Measurements from ENCODE around the gene GPR183.
A peak's percentile ranks its signal among the peaks of the same experiment; 100 is the strongest.

Gene GPR183, protein sequence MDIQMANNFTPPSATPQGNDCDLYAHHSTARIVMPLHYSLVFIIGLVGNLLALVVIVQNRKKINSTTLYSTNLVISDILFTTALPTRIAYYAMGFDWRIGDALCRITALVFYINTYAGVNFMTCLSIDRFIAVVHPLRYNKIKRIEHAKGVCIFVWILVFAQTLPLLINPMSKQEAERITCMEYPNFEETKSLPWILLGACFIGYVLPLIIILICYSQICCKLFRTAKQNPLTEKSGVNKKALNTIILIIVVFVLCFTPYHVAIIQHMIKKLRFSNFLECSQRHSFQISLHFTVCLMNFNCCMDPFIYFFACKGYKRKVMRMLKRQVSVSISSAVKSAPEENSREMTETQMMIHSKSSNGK

DNA sequence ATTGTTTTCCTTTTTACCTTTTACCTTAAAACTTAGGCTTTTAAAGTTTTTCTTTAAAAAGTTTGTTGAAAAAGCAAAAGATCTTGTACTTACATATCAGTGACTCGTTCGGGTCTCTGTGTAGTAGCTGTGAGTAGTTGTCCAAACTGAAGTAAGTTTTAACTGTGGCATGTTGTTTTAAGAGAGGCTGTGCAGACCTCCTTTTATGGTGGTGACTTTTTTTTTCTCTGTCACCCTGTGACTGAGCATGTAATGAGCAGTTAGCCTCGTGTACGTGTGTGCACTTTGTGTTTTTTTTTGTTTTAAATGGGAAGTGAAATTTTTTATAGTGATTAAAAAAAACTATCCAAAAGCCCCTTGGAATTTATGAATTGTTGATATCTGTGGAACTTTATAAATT is at the start of gene GPR183:
TSS of gene GPR183 (minus strand) at position 153 of the 400 bp plus-strand sequence. CDS start 11,254 bp downstream, outside the sequence.
- DNase-seq: no peak

GRCh38 chr13:99356262-99357091 is 49.3 kb upstream of the GPR183 start:
- peak; percentile 72 for DNase-seq

DNA sequence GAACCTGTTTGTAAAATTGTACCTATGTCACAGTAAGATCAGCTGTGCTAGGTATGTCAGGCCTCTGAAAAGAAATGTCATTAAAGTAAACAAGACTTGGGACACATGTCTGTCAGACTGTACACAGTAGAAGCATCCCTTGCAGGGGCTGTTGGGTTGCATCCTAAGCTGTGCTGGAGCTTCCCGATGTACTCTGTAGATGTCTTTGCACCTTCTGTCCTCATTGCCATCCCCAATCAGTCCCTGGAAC is 48.7 kb upstream of the GPR183 start:
- DNase-seq: no peak

DNA sequence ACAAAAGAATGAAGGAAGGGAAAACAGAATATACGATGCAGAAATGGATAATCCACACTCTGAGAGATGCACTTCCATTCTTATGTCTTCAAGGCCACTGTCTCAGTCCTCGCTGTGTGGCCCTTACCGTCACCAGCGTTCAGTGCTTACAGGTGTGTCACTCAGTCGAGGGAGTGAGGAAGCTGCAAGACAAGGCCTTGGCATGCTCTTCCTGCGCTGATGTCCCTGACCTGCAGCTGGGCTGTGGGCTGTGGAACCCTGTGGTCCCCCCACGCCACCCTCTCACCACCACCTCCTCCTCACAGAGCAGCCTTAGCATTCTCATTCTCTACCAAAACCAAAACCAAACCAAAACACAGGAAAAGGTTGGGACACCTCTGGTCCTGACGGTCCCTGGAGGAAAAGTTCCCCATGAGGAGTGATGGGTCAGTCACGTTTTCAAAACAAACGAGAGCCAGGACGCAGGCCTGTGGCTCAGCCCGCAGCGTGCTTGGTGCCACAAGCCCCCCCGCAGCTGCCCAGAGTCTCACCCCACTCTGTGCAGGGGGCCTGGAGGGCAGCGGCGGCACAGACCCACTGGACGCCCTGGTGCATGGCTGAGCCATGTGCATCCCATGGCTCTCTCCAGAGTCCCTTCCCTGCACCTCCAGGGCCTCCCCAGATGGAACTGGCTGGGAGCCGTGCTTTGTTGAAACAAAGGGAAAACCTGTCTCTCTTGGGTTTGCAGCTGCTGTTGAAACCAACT is 48.2 kb upstream of the GPR183 start:
- DNase-seq: no peak

DNA sequence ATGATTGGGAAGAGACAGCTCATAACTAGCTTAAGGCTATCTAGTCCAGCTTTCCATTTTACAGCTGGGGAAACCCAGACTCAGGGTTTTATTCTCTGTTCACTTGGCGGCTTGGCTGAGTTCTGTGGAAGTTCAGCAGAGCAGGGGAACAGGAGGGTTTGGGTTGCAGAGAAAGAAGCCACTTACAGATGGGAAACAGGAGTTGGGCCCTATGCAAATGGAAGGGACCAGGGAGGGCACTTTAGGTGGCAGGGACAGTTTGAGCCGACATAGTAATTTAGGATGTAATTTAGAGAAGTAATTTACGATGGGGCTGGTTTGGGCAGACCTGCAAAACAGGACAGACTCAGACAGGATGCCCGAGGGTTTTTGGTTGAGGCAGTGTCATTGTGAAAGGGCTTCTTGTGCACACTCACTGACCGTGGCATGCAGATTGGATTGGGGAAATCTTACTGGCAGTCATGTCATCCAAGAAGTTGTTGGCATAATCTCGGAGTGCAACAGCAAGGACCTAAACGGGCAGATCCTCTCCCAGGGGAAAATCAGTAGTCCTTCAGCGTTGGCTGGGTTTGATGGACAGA is 47.3 kb upstream of the GPR183 start:
- no peak for DNase-seq

DNA sequence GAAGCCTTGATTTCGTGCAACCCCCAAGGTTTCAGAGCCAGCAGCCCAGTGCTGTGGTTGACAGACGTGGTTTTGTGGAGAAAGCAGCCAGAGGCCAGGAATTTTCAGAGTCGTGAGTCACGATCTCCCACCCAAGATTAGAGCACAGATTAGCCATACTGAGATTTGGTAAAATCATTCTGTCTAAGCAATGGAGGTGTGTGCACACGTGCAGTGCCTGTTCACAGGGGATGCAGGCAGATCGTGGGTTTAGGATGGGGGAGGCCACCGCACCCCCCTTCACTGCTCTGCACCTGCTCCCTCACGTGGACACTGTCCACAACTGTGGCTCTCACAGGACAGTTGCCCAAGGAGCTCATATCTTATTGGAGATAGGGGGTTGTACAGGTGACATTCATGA is 46.6 kb upstream of the GPR183 start:
- no peak for DNase-seq

DNA sequence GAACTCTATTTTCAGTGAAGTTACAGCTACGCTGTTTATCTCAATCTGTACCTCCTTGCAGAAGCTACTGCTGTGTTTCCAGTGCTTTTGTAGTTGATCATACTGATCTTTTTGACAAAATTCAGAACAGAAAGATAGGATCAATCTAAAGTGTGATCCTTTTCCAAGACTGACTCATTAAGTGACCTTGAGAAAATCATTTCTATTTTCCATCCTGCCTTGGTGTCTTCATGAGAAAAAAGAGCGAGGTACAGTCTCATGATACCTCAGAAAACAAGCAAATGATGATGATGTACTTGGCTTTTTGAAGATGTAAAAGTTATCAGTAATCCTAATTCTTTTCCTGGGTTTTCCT is 46.0 kb upstream of the GPR183 start:
- DNase-seq: no peak

DNA sequence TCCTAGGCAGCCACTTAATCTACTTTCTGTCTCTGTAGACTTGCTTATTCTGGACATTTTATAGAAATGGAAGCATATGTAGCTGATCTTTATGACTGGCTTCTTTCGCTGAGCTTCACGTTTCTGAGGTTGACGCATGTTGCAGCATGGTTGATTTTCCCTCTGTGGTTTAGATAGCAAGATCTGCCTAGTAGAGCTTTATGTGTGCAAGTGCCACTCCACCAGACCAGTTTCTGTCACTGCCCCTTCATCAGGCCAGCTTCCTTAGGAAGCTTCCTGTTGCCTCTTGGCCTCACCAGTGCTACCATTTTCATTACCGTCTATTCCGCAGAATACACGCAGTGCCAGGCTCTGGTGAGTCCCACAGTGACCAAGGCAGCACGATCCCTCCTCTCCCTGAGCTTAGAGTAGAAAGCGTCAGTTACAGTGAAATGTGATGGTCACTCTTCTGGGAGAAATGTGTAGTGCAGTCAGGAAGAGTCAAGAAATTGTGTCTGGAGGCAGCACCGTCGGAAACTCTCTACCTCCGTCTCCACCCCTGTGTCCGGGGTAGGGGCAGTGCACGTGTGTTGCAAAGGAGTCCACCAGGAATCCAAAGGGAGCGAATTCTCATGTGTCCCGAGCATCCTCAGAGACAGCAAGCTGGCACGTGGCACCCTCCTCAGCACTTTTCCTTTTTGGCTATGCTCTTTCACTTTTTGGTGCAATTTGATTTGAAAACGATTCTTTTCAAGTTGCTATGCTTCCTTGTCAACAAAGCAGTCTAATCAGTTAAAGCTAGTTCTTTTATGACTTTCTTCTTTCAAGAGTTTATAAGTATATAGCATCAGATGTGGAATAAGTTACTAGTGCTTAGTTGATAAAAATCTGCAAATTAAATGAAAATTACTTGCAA is 45.4 kb upstream of the GPR183 start:
- DNase-seq: no peak

- DNase-seq: no peak
These were observed 44.6 kb upstream of the GPR183 start for GRCh38 chr13:99351772-99352171.

DNA sequence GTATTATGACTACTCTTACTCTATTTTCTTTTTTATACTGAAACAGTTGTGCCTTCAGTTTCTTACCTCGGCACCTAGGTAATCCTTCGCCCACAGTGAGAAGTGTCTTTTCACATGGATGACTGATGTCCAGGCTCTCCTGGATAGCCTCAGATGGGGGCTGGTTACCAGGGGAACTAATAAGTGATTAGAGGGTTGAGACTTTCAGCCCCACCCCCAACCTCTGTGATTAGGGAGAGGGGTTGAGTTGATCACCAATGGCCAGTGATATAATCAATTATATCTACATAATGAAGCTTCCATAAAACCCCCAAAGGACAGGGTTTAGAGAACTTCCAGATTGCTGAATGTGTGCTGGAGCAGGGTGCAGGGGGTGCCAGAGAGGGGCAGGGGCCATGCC is 43.0 kb upstream of the GPR183 start:
- DNase-seq: no peak

GRCh38 chr13:99347911-99348451 is 40.8 kb upstream of the GPR183 start:
- no peak for DNase-seq

- DNase-seq: no peak
These were observed 40.2 kb upstream of the GPR183 start for GRCh38 chr13:99347335-99347878.

DNA sequence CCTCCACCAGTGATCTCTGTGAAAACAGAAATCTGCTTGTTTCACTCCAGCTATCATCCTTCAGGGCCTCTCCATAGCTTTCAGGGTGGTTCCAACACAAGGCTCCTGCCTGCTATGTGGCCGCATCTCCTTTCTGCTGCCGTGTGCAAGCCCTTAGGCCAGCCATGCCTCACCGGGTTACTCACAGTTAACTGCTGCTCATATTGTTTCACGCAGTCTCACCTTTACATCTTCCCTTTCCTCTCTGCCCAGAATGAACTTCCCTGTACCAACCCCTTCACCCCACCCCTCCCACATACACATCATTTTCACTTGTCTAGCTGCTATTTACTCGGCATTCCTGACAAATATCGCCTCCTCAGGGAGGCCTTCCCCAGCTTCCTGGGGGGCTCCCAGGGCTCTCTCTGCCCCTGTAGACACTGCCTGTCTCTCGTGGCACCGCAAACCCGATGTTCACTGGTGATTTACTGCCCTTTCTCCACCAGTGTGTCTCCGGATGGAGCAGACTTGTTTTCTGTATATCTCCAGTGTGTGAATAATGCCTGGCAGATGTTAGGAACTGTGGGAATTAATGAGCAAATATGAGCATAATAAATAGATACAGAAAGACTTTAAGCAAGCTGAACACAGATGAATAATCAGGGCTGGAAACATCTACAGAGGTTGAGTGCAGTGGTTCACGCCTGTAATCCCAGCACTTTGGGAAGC is 39.3 kb upstream of the GPR183 start:
- DNase-seq: no peak

DNA sequence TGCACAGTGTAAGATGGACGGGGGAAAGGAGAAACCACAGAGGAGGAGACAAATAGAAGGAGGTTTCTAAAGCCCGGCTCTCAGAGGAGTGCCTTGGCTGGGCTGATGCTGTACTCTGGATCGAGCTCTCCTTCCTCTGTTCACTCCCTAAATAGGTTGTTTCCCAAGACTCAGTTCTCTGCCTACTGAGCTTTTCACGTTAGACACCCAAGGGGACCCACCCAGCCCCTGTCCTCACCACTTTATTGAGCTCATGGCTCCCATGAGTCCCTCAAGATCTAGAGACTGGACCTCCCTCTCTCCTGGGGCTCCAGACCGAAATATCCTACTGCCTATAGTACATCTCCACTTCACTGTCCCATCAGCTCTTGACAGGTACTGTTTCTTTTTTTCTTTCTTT is 38.1 kb upstream of the GPR183 start:
- DNase-seq: no peak

- no peak for DNase-seq
These were observed 37.5 kb upstream of the GPR183 start for GRCh38 chr13:99344610-99345208.

- no peak for DNase-seq
These were observed 35.6 kb upstream of the GPR183 start for GRCh38 chr13:99342723-99343315.

- no peak for DNase-seq
These were observed 34.9 kb upstream of the GPR183 start for GRCh38 chr13:99341969-99342722.

DNA sequence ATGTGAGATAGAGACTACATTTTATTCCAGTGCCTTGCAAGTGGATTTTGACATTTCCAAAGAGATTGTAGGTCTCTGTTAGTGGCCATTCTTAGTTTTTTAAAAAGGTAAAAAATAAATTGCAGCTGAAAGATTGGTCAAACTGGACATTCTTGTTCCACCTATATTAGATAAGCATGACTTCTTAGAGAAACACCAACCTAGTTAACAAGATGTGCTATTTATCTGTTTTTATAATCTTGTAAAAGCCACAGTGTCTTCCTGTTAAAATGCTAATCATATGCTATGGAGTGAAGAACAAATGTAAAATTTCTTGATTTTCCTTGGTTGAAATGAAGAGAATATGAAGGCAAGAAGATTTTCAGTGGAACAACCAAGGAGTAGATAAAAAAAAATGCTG is 33.4 kb upstream of the GPR183 start:
- no peak for DNase-seq

GRCh38 chr13:99339736-99340397 is 32.7 kb upstream of the GPR183 start:
- no peak for DNase-seq
